H9 (cell line): ENCODE measurements around the gene SEBOX. TPM values are rescaled to one million over a fixed set of nuclear protein-coding genes. Genes with fewer than 3 reads are reported as not detected.

Experiments used
- DNase-seq: peaks from one replicate; pipeline ENCODE4 v3.0.0-alpha.2; 2017
- H2AFZ ChIP-seq: one replicate; pipeline ENCODE4 v1.6.1; 2013; ENCODE audit warnings: mild to moderate bottlenecking, low read length, control low read depth, moderate library complexity
- H2AK5ac ChIP-seq: 2 replicates; pipeline ENCODE4 v1.6.1; 2013; ENCODE audit warnings: low read length, control low read depth, mixed read lengths; ENCODE audit not compliant: insufficient read length
- H2BK120ac ChIP-seq: one replicate; pipeline ENCODE4 v1.6.1; 2013; ENCODE audit warnings: low read depth, mild to moderate bottlenecking, low read length, control low read depth, inconsistent platforms; ENCODE audit not compliant: poor library complexity, severe bottlenecking
- H2BK12ac ChIP-seq: 2 replicates; pipeline ENCODE4 v1.6.1; 2013; ENCODE audit warnings: low read length, control low read depth, mixed read lengths, low read depth; ENCODE audit not compliant: insufficient read length
- H2BK15ac ChIP-seq: 2 replicates; pipeline ENCODE4 v1.6.1; 2013; ENCODE audit warnings: low read depth, low read length, control low read depth
- H2BK20ac ChIP-seq: one replicate; pipeline ENCODE4 v1.6.1; 2013; ENCODE audit warnings: low read depth, mild to moderate bottlenecking, low read length, control low read depth, inconsistent platforms; ENCODE audit not compliant: poor library complexity, severe bottlenecking
- H2BK5ac ChIP-seq: 2 replicates; pipeline ENCODE4 v1.6.1; 2013; ENCODE audit warnings: low read length, control low read depth, mixed read lengths; ENCODE audit not compliant: insufficient read length
- H3K14ac ChIP-seq: 2 replicates; pipeline ENCODE4 v1.6.1; 2013; ENCODE audit warnings: low read length, control low read depth; ENCODE audit not compliant: insufficient read depth
- H3K18ac ChIP-seq: 2 replicates; pipeline ENCODE4 v1.6.1; 2013; ENCODE audit warnings: low read depth, mild to moderate bottlenecking, mixed read lengths, low read length, control low read depth; ENCODE audit not compliant: insufficient read length
- H3K23ac ChIP-seq: 2 replicates; pipeline ENCODE4 v1.6.1; 2013; ENCODE audit warnings: low read length, control low read depth, mixed read lengths, low read depth; ENCODE audit not compliant: insufficient read length
- H3K23me2 ChIP-seq: 2 replicates; pipeline ENCODE4 v1.6.1; 2013; ENCODE audit warnings: low read depth, mild to moderate bottlenecking, mixed read lengths, low read length, control low read depth; ENCODE audit not compliant: insufficient read length, poor library complexity, severe bottlenecking
- H3K27ac ChIP-seq: 2 replicates; pipeline ENCODE4 v1.5.1; 2013; ENCODE audit warnings: low read length, control low read depth, mixed read lengths, low read depth; ENCODE audit not compliant: insufficient read length
- H3K27me3 ChIP-seq: 2 replicates; pipeline ENCODE4 v1.6.1; 2013; ENCODE audit warnings: low read length, control low read depth, inconsistent platforms; ENCODE audit not compliant: insufficient read depth
- H3K4ac ChIP-seq: 2 replicates; pipeline ENCODE4 v1.6.1; 2013; ENCODE audit warnings: low read depth, mild to moderate bottlenecking, control low read depth, inconsistent platforms, low read length, moderate library complexity
- H3K4me1 ChIP-seq: 2 replicates; pipeline ENCODE4 v1.6.1; 2013; ENCODE audit warnings: low read length, control low read depth, inconsistent platforms; ENCODE audit not compliant: insufficient read depth
- H3K4me2 ChIP-seq: 2 replicates; pipeline ENCODE4 v1.6.1; 2013; ENCODE audit warnings: low read length, control low read depth, mixed read lengths; ENCODE audit not compliant: insufficient read length, insufficient read depth
- H3K56ac ChIP-seq: 2 replicates; pipeline ENCODE4 v1.6.1; 2013; ENCODE audit warnings: low read depth, mild to moderate bottlenecking, mixed read lengths, low read length, control low read depth; ENCODE audit not compliant: insufficient read length
- H3K79me1 ChIP-seq: 2 replicates; pipeline ENCODE4 v1.6.1; 2013; ENCODE audit warnings: low read depth, mild to moderate bottlenecking, moderate library complexity, low read length, control low read depth, inconsistent platforms; ENCODE audit not compliant: insufficient read depth, poor library complexity, severe bottlenecking
- H3K79me2 ChIP-seq: 2 replicates; pipeline ENCODE4 v1.6.1; 2013; ENCODE audit warnings: low read length, control low read depth, inconsistent platforms; ENCODE audit not compliant: insufficient read depth
- H3K9ac ChIP-seq: 2 replicates; pipeline ENCODE4 v1.6.1; 2013; ENCODE audit warnings: low read length, control low read depth, mixed read lengths; ENCODE audit not compliant: insufficient read length; ENCODE audit errors: extremely low read depth
- H3K9me3 ChIP-seq: one replicate; pipeline ENCODE4 v1.6.1; 2013; ENCODE audit warnings: low read depth, low read length, inconsistent platforms; ENCODE audit not compliant: control insufficient read depth
- H3T11ph ChIP-seq: one replicate; pipeline ENCODE4 v1.6.1; 2013; ENCODE audit warnings: mild to moderate bottlenecking, low read length, control low read depth, inconsistent platforms
- H4K20me1 ChIP-seq: one replicate; pipeline ENCODE4 v1.6.1; 2013; ENCODE audit not compliant: control insufficient read depth, insufficient read length, insufficient read depth
- H4K5ac ChIP-seq: 2 replicates; pipeline ENCODE4 v1.6.1; 2013; ENCODE audit warnings: low read depth, mild to moderate bottlenecking, mixed read lengths, low read length, control low read depth; ENCODE audit not compliant: insufficient read length
- H4K8ac ChIP-seq: replicated peaks from 2 replicates; pipeline ENCODE4 v1.6.1; 2013; ENCODE audit warnings: low read length, control low read depth, mixed read lengths, low read depth; ENCODE audit not compliant: insufficient read length
- H4K91ac ChIP-seq: 2 replicates; pipeline ENCODE4 v1.6.1; 2013; ENCODE audit warnings: low read depth, mild to moderate bottlenecking, moderate library complexity, mixed read lengths, low read length, control low read depth; ENCODE audit not compliant: insufficient read length
- H3K27ac Mint-ChIP-seq, 3 experiments: 2 replicates in 2 of 3; 3 replicates in 1 of 3; pipeline ENCODE4 v1.8.0; 2020 to 2021; ENCODE audit warnings: mixed read lengths in 3 of 3, mild to moderate bottlenecking in 1 of 3, moderate library complexity in 1 of 3
- H3K27me3 Mint-ChIP-seq: 2 replicates; pipeline ENCODE4 v1.8.0; 2021; ENCODE audit warnings: low read depth, mild to moderate bottlenecking, moderate library complexity, mixed read lengths
- H3K36me3 Mint-ChIP-seq, 3 experiments: 2 replicates in 2 of 3; 3 replicates in 1 of 3; pipeline ENCODE4 v1.8.0; 2020 to 2021; ENCODE audit warnings: low read depth in 3 of 3, mixed read lengths in 3 of 3; ENCODE audit not compliant: insufficient read depth in 1 of 3
- H3K4me1 Mint-ChIP-seq, 2 experiments: 2 replicates each; pipeline ENCODE4 v1.8.0; 2020; ENCODE audit warnings: mixed read lengths in 2 of 2
- H3K4me3 Mint-ChIP-seq, 2 experiments: 2 replicates in 1 of 2; 3 replicates in 1 of 2; pipeline ENCODE4 v1.8.0; 2020 to 2021; ENCODE audit warnings: mild to moderate bottlenecking in 2 of 2, mixed read lengths in 2 of 2, moderate library complexity in 1 of 2
- H3K9me3 Mint-ChIP-seq, 2 experiments: 2 replicates in 1 of 2; 3 replicates in 1 of 2; pipeline ENCODE4 v1.8.0; 2020; ENCODE audit warnings: mild to moderate bottlenecking in 2 of 2, mixed read lengths in 2 of 2, moderate library complexity in 1 of 2
- CTCF ChIP-seq: fragments of 200-600 bp; sonication (generic); conservative IDR thresholded peaks from 3 replicates; pipeline ENCODE4 v1.8.0; 2021; ENCODE audit warnings: antibody characterized with exemption, mild to moderate bottlenecking
- WGBS: extraction: QIAGEN DNeasy Blood & Tissue Kit; methylation state at CpG from one replicate; pipeline ENCODE4 v1.1.7; 2013; ENCODE audit warnings: missing lambda C conversion rate, low lambda C conversion rate, mixed read lengths; ENCODE audit not compliant: insufficient read length; ENCODE audit errors: extremely low coverage; 5-methylcytosine and 5-hydroxymethylcytosine counted together
- total RNA-seq: library from RNA; stranded (reverse); gene quantifications from 2 replicates; pipeline ENCODE4 v1.2.1, GENCODE V29; 2021

Gene SEBOX
- total RNA-seq, 1 experiment from 2014 or later = not detected

- Histone ChIP-seq H3K9me3 (no peaks in the 10 kb centered on the region), H3K18ac (no peak overlapping the region), H3K14ac (no peak overlapping the region), H4K91ac (no peak overlapping the region), H3K27me3 (no peaks in the 10 kb centered on the region), H2BK12ac (no peak overlapping the region), H3K79me2 (no peaks in the 10 kb centered on the region), H2AK5ac (no peak overlapping the region), H3K79me1 (no peaks in the 10 kb centered on the region), H3K23ac (no peak overlapping the region), H3K23me2 (no peaks in the 10 kb centered on the region), H3K4ac (no peak overlapping the region), H2BK15ac (no peak overlapping the region), H2BK120ac (no peak overlapping the region), H4K5ac (no peak overlapping the region), H2AFZ (no peak overlapping the region), H3K27ac (no peak overlapping the region), H3K4me1 (no peaks in the 10 kb centered on the region), H2BK5ac (no peak overlapping the region), H3K4me2 (no peak overlapping the region), H2BK20ac (no peak overlapping the region), H4K20me1 (no peaks in the 10 kb centered on the region), H4K8ac (no peak overlapping the region), H3T11ph (no peak overlapping the region), H3K9ac (no peak overlapping the region), H3K56ac (no peak overlapping the region)
- no peak overlapping the region for H3K4me3 Mint-ChIP-seq
- H3K27ac Mint-ChIP-seq = no peak overlapping the region
- no peak for TF ChIP-seq CTCF
- DNase-seq = no peak
- H3K4me1 Mint-ChIP-seq = peaks cover 5 to 17% of the 10 kb centered on the region in 2 experiments
- peaks cover 1 to 9% (median 5%) of the 10 kb centered on the region in 3 experiments; a peak in 4 of 7 replicates for H3K36me3 Mint-ChIP-seq
- no CpG with 5 or more reads among the region's 6 CpGs for WGBS
- H3K27me3 Mint-ChIP-seq = peaks cover 44% of the 10 kb centered on the region
- no peaks in the 10 kb centered on the region for H3K9me3 Mint-ChIP-seq
These were observed 31.7 kb upstream of the SEBOX start for GRCh38 chr17:28396635-28397239.
